HG02981 (cell line): ENCODE data around the gene IFT122.

ENCODE experiments used
- ATAC-seq: cut with Tn5 transposase; IDR thresholded peaks from one replicate; pipeline ENCODE4 v1.9.1; 2021; ENCODE audit warnings: mild to moderate bottlenecking, moderate library complexity; ENCODE audit not compliant: unreplicated experiment

Gene IFT122

GRCh38 chr3:129415830-129416229 lies 24.2 kb upstream of the IFT122 start:
- no peak for ATAC-seq

DNA sequence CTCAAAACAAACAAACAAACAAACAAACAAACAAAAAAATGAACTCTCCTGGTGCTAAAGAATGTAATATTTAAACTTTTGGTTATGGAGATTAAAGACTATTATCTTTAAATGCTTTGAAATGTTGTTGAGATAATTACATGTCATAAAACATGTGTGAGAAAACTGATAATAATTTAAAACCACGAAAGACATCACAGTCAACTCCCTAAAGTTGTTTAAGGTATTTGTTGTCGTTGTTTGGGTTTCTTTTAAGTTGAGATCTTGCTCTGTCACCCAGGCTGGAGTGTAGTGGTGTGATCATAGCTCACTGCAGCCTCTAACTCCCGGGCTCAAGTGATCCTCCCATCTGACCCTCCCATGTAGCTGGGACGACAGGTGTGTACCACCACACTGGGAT lies 23.6 kb upstream of the IFT122 start:
- no peak for ATAC-seq

DNA sequence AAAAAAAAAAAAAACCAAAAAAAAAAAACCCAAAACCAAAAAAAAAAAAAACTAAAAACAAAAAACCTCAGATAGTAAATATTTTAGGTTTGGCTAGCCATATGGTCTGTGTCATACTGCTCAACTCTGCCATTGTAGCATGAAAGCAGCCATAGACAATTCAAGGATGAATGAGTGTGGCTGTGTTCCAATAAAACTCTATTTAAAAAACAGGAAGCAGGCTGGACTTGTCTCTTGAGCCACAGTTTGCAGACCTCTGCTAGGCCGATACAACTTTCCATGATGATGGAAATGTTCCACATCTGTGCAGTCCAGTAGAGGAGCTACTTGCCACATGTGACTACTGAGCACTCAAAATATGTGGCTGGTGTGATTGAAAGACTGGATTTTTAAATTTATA lies 22.7 kb upstream of the IFT122 start:
- ATAC-seq, result no peak

- ATAC-seq, result no peak
These were observed 21.7 kb upstream of the IFT122 start for GRCh38 chr3:129418041-129418973.

DNA sequence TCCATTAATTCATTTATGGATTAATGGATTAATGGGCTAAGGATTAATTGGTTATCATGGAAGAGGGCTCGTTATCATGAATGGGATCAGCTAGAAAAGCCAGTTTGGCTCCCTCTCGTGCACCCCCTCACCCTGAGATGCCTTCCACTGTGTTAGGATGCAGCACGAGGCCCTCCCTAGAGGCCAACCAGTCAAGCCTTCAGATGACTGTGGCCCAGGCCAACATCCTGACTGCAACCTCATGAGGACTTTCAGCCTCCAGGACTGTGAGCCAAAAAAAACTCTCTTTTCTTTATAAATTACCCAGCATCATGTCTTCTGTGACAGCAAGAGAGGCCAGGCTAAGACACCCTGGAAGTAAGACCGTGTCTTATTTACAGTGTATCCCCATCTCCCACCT lies 20.5 kb upstream of the IFT122 start:
- ATAC-seq, result no peak

DNA sequence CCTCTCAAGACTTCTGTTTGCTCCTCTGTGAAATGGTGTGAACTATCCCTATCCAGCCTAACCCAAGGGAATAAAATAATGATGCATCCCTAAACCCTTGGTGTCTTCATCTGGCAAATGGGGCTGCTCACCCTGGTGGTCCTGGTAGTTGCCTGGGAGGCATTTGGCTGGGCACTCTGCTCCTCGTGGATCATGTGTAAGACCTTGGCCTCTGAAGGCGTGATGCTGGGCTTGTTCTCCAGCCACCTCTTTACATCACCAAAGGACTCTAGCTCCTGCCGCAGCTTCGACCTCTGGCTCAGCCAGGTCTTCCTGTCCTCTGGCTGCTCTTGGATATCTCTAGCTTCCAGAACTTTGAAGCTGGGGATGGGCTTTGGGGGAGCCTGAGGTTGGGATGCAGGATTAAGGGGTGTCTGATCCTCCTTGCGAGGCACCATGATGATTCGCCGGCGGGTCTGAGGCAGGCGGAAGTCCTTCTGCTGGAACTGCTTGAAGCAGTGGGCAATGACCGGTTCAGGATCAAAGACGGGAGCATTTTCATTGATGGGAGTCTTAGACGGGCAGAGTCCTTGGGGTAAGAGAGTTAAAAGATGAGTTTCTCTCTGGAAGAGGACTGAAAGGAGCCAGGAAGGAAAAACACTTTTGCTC lies 18.7 kb upstream of the IFT122 start:
- ATAC-seq, result no peak

DNA sequence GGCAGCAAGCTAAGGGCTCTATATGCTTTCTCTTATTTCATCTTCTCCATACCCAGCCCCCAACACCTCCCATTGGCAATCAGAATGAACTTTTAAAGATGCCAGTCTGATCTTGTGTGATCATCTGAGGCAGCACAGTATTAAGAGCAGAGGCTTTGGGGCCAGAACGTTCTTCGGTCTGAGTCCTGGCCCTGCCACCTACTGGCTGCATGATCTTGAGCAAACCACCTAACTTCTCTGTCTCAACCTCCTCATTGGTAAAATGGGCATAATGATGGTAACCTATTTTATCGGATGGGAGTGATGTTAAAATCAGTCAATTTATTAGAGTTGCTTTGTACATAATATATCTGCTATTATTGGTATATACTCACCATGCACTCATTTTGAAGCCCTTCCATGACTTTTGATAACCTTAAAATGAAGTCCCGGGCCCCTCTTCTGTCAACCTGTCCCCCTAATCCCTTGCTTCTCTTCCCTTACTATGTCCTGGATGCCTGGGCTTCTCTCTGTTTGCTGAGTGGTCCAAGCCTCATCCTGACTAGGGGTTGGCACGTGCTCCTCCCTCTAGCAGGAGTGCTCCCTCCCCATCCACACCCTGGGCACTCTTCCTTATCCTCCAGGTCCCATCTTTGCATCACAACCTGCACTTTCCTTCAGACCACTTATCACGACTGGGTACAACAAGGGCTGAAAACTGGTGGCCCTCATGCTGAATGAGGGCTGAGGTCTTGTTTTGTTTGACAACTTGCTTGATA lies 17.9 kb upstream of the IFT122 start:
- no peak for ATAC-seq

DNA sequence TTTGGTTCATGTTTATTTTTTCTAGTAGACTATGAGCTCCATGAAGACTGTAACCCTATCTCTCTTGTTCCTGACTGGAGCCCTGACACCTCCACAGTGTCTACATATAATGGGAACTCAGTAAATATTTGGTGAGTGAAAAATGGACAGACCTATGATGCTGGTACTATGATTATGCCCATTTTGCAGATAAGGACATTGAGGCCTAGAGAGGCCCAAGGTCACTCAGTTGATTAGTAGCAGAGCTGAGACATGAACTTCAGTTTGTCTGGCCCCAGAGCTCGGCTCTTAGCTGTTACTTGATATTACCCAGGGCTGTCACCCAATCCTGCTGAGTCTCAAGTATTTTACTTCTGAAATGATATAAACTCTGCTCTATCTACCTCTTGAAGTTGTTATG lies 17.1 kb upstream of the IFT122 start:
- no peak for ATAC-seq

DNA sequence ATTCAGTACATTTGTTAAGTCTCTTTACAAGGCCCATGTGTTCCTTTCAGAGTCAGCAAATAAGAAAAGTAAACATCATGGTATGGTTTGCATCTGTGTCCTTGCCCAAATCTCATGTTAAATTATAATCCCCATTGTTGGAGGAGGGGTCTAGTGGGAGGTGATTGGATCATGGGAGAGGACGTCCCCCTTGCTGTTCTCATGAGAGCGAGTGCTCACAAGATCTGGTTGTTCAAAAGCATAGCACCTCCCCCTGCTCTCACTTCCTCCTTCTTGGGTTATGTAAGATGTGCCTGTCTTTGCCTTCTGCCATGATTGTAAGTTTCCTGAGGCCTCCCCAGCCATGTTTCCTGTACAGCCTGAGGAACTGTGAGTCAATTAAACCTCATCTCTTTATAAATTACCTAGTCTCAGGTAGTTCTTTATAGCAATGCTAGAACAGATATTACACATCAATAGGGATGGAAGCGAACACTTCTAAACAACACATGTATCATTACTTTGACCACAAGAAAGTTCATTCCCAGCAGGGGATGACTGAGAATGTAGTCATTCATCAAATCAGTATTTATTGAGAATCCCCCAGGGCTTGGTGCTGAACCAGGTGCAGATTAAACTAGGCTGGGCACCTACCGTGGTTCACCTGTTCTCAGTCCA lies 15.7 kb upstream of the IFT122 start:
- peak; percentile 65 for ATAC-seq

- ATAC-seq, result no peak
These were observed 14.8 kb upstream of the IFT122 start for GRCh38 chr3:129425213-129425612.

GRCh38 chr3:129425619-129426018 lies 14.4 kb upstream of the IFT122 start:
- no peak for ATAC-seq

DNA sequence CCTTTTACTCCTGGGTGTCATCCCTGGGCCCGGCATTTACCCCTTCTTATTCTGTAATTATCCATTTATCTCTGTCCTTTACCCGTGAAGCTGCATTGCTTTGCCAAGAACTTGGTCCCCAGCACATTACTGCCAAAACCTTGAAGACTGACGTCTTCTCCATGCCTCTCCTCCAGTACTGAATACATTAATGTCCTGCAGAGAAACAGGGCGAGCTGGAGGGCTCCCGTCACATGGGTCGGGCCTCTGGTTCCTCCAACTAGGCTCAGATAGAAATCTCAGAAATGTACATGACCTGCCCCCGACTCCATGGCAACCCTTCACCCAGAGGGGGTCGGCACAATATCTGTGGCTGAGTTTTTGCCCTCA lies 12.0 kb upstream of the IFT122 start:
- no peak for ATAC-seq

- ATAC-seq, result peak; percentile 87
These were observed 11.5 kb upstream of the IFT122 start, which contains the start of gene EFCAB12 for GRCh38 chr3:129428376-129429079. Gene EFCAB12, minus strand, starts transcription at chr3:129428636. Its CDS starts 148 bp downstream, at chr3:129428488.

GRCh38 chr3:129429080-129429451 lies 11.0 kb upstream of the IFT122 start:
- no peak for ATAC-seq

DNA sequence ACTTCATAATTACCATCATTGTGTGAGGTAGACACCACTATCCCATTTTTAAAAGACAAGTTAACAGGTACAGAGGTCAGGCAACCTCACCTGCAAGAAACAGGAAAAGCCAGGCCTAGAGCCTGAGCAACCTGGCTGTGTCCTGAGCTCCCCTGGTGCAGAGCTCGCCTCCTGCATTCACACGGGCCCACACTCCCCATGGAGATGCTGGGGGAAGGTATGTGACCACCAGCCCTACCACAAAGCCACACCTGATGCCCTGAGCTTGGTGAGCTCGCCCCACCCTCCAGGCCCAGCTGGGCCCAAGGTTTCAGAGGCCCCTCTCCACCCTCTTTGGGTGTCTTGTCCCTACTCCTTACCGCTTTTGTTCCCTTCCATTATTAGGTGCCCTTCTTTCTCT lies 10.4 kb upstream of the IFT122 start:
- ATAC-seq, result no peak

GRCh38 chr3:129432036-129432435 lies 8.0 kb upstream of the IFT122 start:
- no peak for ATAC-seq

GRCh38 chr3:129432671-129433070 lies 7.4 kb upstream of the IFT122 start:
- no peak for ATAC-seq

GRCh38 chr3:129433565-129433964 lies 6.5 kb upstream of the IFT122 start:
- ATAC-seq, result no peak

DNA sequence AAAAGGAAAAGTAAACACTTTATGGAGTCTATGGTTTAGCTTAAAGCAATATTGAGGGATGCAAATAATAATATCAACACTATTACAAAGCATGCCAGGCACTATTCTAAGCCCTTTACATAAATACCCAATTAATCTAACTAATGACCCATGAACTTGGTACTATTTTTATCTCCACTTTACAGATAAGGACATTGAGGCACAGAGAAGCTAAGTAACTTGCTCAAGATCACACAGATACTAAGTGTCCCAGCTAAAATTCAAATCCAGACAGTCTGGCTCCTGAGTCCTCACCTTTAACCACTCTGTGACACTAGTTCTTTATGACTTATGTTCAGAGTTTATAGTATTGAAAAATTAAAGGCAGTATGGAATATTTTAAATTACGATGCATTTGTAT lies 5.9 kb upstream of the IFT122 start:
- no peak for ATAC-seq

DNA sequence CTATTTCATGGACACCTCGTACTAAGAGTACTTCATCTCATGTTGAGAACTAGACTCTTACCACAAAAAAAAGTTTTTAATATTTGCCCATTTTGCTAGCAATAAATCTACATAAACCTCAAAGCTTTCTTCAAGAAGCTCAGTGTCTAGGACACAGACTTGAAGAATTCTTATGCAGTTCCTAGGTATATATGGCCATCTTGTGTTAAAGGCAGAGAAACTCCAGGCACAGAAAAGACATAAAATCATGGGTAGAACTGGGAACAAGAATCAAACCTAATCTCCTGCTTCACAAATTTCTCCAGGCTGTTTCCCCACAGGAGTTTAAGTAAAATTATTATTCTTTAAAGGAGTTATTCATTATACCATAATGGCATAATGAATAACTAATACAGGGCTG lies 4.7 kb upstream of the IFT122 start:
- ATAC-seq, result no peak
